AG04450 (cell line): ENCODE data around the gene TRAPPC2L. TPM values are rescaled to one million over a fixed set of nuclear protein-coding genes. Genes with fewer than 3 reads are reported as not detected.

Source experiments
- CTCF ChIA-PET: fragments of 300-600, 350-600 bp; formaldehyde crosslinking; extraction: SDS; loops from one replicate; lab custom pipeline; 2022; ENCODE audit warnings: antibody characterized with exemption, inconsistent platforms; lab: Charles Lee
- POLR2A ChIA-PET: fragments of 350-600 bp; formaldehyde crosslinking; extraction: SDS; loops from one replicate; lab custom pipeline; 2021; ENCODE audit warnings: antibody characterized with exemption, inconsistent platforms; lab: Yijun Ruan, JAX
- DNase-seq: peaks from one replicate; pipeline ENCODE4 v3.0.0-alpha.2; 2011; ENCODE audit warnings: low read depth, low spot score
- H3K27ac ChIP-seq: one replicate; pipeline ENCODE4 v1.5.1; 2012; ENCODE audit warnings: low read depth, low read length, control low read depth
- H3K27me3 ChIP-seq: one replicate; pipeline ENCODE4 v1.6.0; 2012; ENCODE audit warnings: low read length; ENCODE audit not compliant: control insufficient read depth, insufficient read depth
- H3K4me3 ChIP-seq: 2 replicates; pipeline ENCODE4 v1.5.1; 2011; ENCODE audit warnings: mild to moderate bottlenecking, low read depth, low read length, control low read depth
- H3K9me3 ChIP-seq: 2 replicates; pipeline ENCODE4 v1.5.1; 2012; ENCODE audit warnings: low read length; ENCODE audit not compliant: control insufficient read depth, insufficient read depth
- polyA plus RNA-seq: library from polyadenylated mRNA; depleted of rRNA; stranded (reverse); fragments of >200 nt; gene quantifications from 2 replicates; pipeline ENCODE4 v1.2.3, GENCODE V29; 2011
- TF ChIP-seq, protein P1 (sequence below): IDR thresholded peaks from 2 replicates; pipeline ENCODE4 v1.5.1; 2011; ENCODE audit warnings: low read depth, low read length, control low read depth, inconsistent platforms

Gene TRAPPC2L
- polyA plus RNA-seq, 1 experiment, result 72.8 TPM

DNA sequence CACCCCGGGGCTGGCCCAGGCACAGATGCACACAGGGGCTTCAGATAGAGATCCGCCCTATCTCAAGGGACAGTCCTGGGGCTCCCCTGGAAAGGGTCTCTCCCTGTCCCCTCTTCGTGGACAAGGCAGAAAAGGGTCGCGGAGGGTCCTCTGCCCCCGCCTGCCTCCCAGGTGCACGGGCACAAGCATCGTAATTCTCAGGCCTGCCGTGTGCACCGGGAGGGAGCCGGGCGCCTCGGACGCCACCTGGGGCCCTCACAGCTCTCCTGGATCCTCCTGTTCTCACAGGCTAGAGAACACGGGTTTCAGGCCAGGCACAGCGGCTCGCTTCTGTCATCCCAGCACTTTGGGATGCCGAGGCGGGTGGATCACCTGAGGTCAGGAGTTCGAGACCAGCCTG is 21.4 kb downstream of the TRAPPC2L start:
- no peak for DNase-seq
- Histone ChIP-seq H3K4me3 (no peak overlapping the region), H3K9me3 (peaks cover 20% of the 10 kb centered on the region), H3K27me3 (peaks cover 34% of the 10 kb centered on the region), H3K27ac (no peak overlapping the region)
- TF ChIP-seq, protein P1, sequence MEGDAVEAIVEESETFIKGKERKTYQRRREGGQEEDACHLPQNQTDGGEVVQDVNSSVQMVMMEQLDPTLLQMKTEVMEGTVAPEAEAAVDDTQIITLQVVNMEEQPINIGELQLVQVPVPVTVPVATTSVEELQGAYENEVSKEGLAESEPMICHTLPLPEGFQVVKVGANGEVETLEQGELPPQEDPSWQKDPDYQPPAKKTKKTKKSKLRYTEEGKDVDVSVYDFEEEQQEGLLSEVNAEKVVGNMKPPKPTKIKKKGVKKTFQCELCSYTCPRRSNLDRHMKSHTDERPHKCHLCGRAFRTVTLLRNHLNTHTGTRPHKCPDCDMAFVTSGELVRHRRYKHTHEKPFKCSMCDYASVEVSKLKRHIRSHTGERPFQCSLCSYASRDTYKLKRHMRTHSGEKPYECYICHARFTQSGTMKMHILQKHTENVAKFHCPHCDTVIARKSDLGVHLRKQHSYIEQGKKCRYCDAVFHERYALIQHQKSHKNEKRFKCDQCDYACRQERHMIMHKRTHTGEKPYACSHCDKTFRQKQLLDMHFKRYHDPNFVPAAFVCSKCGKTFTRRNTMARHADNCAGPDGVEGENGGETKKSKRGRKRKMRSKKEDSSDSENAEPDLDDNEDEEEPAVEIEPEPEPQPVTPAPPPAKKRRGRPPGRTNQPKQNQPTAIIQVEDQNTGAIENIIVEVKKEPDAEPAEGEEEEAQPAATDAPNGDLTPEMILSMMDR, result no peak
- ChIA-PET POLR2A (no interaction called here), CTCF (interaction anchor here (0.6 kb wide), 1 partner anchor 289 kb away, joined by 8 read pairs; no protein-coding TSS in a partner anchor)

DNA sequence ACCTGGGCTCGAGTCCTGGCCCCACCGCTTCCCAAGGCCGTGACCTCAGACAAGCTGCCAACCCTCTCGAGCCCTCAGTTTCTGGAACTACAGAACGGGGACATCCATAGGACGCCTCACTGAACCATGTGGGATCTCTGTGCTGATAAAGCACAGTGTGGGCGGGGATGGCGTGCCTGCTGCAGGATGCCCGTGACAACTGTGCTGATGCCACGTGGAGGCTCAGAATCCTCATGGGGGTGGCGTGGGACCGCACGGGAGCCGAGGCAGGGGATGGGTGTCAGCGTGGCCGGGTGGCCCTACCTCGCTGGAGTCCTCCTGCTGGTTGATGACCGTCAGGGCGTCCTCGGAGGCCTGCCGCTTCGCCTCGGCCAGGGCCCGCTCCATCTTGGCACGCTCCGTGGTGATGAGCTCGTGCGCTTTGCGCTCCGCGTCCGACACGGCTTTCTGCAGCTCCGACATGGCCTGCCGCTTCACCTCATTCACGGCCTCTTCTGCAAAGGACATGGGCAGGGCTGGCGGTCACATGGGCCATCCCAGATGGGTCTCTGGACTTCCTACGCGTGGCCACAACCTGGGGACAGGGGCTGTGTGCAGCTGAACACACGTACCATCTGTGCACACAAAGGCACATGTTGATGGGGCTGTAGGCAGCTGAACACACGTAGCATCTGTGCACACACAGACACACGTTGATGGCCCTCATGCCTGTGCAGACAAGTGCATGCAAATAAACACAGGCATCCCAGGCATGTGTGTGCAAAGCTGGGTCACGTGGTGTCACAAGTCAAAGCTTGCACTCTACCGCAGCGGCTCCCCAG is 22.2 kb downstream of the TRAPPC2L start:
- DNase-seq, result no peak
- peaks cover 34% of the 10 kb centered on the region for H3K27me3 ChIP-seq
- CTCF ChIA-PET, result no interaction called here
- H3K27ac ChIP-seq, result no peak overlapping the region
- POLR2A ChIA-PET, result no interaction called here
- TF ChIP-seq, protein P1, result no peak
- H3K9me3 ChIP-seq, result peaks cover 25% of the 10 kb centered on the region
- H3K4me3 ChIP-seq, result no peak overlapping the region

DNA sequence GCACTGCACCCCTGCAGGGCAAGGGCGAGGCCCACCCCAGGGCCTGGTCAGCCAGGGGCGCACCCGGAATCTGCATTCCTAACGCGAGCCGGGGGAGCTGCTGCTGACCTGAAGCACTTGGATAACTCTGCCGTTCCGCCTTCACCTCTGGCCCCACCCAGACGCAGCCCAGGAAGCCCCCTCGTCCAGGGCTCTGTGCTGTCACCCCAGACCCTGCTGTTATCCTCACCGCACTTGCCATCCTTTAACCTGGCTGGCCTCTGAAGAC is 22.8 kb downstream of the TRAPPC2L start:
- TF ChIP-seq, protein P1, result no peak
- POLR2A ChIA-PET, result no interaction called here
- H3K27me3 ChIP-seq, result peaks cover 34% of the 10 kb centered on the region
- DNase-seq, result no peak
- CTCF ChIA-PET, result no interaction called here
- no peak overlapping the region for H3K4me3 ChIP-seq
- H3K27ac ChIP-seq, result no peak overlapping the region
- peaks cover 28% of the 10 kb centered on the region for H3K9me3 ChIP-seq

DNA sequence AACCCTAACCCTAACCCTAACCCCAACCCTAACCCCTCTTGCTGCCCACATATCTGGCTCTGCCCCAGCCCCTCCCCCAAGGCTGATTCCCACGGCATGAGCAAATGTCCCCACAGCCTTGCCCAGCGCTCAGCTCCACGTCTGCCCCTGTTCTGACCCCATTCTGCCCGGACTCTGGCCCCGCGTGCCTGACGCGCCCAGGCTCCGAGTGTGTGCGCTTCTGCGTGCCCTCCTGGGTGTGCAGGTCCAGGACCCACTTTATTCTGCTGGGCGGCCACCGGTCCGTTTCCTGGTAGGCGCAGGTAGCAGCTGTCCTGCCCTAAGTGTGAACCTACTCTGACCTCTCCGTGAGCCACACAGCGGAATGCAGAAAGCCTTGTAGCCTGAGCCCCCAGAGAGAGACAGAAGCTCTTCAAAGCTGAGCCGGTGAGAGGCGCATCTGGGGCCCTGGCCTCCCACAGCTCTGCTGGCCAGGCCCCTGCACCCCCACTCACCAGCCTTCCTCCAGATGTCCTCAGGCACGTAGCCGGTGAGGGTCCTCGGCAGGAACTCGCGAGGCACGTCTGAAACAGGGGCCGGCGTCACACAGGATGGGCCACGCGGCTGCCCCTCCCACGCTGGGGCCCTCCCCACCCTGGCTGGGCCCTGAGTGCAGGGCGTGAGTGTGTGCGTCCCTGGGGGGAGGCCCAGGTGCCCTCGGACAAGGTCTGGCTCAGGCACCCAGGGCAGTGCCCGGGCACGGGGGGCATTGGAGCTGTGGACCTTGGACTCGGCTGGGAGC is 23.5 kb downstream of the TRAPPC2L start:
- CTCF ChIA-PET, result no interaction called here
- peaks cover 27% of the 10 kb centered on the region for H3K9me3 ChIP-seq
- POLR2A ChIA-PET, result no interaction called here
- no peak overlapping the region for H3K27ac ChIP-seq
- H3K27me3 ChIP-seq, result peaks cover 34% of the 10 kb centered on the region
- TF ChIP-seq, protein P1, result no peak
- H3K4me3 ChIP-seq, result no peak overlapping the region
- DNase-seq, result no peak
